ENCODE measurements around the gene CCDC85C.

The CCDC85C gene

GRCh38 chr14:99634443-99634842 is 30.4 kb upstream of the CCDC85C start:
- Histone ChIP-seq H3K9ac (ENCODE audit: insufficient read length) (no peak overlapping the region), H3K4me3 (no peak overlapping the region), H3K9me3 (ENCODE audit: low read depth, low read length) (no peaks in the 10 kb centered on the region), H3K27ac (0 out of 2 replicates have a peak overlapping the region, but pooled peaks have one; percentile 31), H3K36me3 (ENCODE audit: insufficient read depth, low read length) (no peaks in the 10 kb centered on the region)
- DNase-seq (ENCODE audit: low read depth, low spot score): no peak
- TF ChIP-seq EZH2 (IDR thresholded peaks at IDR 0.05) (no peak), POLR2AphosphoS5 (IDR thresholded peaks at IDR 0.05; ENCODE audit: borderline replicate concordance, low read depth, low read length) (no peak), FOXP2 (optimal IDR thresholded peaks at IDR 0.05; ENCODE audit: control extremely low read depth, extremely low read length, insufficient read depth) (no peak)

DNA sequence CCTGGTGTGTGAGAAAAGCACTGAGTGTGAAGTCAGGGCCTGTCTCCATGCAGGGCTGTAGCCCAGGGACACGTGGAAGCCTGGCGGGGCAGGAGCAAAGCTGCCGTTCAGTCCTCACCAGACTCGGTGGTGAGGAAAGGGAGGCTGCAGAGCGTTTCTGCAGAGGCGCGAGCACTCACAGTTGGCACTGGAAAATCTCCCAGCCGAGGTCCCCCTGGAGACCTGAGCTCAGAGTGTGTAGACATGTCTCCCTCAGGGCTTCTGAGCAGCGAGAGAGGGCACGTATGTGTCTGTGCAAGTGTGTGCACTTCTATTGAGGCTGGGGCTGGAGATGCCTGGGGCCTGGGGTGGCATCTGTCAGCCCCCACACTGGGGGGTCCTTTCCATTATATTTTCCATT is 29.9 kb upstream of the CCDC85C start:
- DNase-seq (ENCODE audit: low read depth, low spot score): no peak
- no peaks in the 10 kb centered on the region for H3K36me3 ChIP-seq (ENCODE audit: insufficient read depth, low read length)
- no peak overlapping the region for H3K27ac ChIP-seq
- H3K4me3 ChIP-seq: 0 out of 2 replicates have a peak overlapping the region, but pooled peaks have one; percentile 23
- H3K9me3 ChIP-seq (ENCODE audit: low read depth, low read length): no peaks in the 10 kb centered on the region
- no peak for TF ChIP-seq FOXP2 (optimal IDR thresholded peaks at IDR 0.05; ENCODE audit: control extremely low read depth, extremely low read length, insufficient read depth)
- no peak for TF ChIP-seq POLR2AphosphoS5 (IDR thresholded peaks at IDR 0.05; ENCODE audit: borderline replicate concordance, low read depth, low read length)
- no peak for TF ChIP-seq EZH2 (IDR thresholded peaks at IDR 0.05)
- H3K9ac ChIP-seq (ENCODE audit: insufficient read length): no peak overlapping the region

GRCh38 chr14:99633141-99633540 is 29.1 kb upstream of the CCDC85C start:
- TF ChIP-seq POLR2AphosphoS5 (IDR thresholded peaks at IDR 0.05; ENCODE audit: borderline replicate concordance, low read depth, low read length) (no peak), FOXP2 (optimal IDR thresholded peaks at IDR 0.05; ENCODE audit: control extremely low read depth, extremely low read length, insufficient read depth) (no peak), EZH2 (IDR thresholded peaks at IDR 0.05) (no peak)
- no peaks in the 10 kb centered on the region for H3K9me3 ChIP-seq (ENCODE audit: low read depth, low read length)
- H3K9ac ChIP-seq (ENCODE audit: insufficient read length): no peak overlapping the region
- H3K36me3 ChIP-seq (ENCODE audit: insufficient read depth, low read length): no peaks in the 10 kb centered on the region
- H3K27ac ChIP-seq: no peak overlapping the region
- no peak for DNase-seq (ENCODE audit: low read depth, low spot score)
- H3K4me3 ChIP-seq: no peak overlapping the region

- H3K27ac ChIP-seq: no peak overlapping the region
- H3K9ac ChIP-seq (ENCODE audit: insufficient read length): no peak overlapping the region
- H3K4me3 ChIP-seq: no peak overlapping the region
- H3K9me3 ChIP-seq (ENCODE audit: low read depth, low read length): no peaks in the 10 kb centered on the region
- no peak for DNase-seq (ENCODE audit: low read depth, low spot score)
- TF ChIP-seq EZH2 (IDR thresholded peaks at IDR 0.05) (no peak), POLR2AphosphoS5 (IDR thresholded peaks at IDR 0.05; ENCODE audit: borderline replicate concordance, low read depth, low read length) (no peak), FOXP2 (optimal IDR thresholded peaks at IDR 0.05; ENCODE audit: control extremely low read depth, extremely low read length, insufficient read depth) (no peak)
- H3K36me3 ChIP-seq (ENCODE audit: insufficient read depth, low read length): no peaks in the 10 kb centered on the region
These were observed 28.5 kb upstream of the CCDC85C start for GRCh38 chr14:99632410-99633035.

DNA sequence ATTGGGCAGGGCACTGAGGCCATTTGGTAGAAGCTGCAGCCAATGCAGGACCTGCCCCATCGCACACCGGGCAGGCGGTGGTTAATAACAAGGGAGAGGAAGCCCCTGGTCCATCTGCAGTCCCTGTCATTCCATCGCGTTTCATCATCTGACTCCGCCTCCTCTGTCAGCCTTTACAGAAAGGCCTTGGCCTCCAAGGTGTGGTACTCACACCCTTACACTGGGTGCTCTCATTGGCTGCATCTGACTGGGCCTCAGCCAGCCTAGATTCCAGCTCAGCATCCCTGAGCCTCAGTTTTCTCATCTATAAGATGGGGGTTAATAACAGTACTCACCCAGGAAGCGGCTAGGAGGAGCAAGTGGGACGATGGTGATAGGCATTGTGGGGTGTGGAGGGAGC is 26.2 kb upstream of the CCDC85C start:
- no peak overlapping the region for H3K4me3 ChIP-seq
- no peak for TF ChIP-seq POLR2AphosphoS5 (IDR thresholded peaks at IDR 0.05; ENCODE audit: borderline replicate concordance, low read depth, low read length)
- TF ChIP-seq EZH2 (IDR thresholded peaks at IDR 0.05): no peak
- no peak for TF ChIP-seq FOXP2 (optimal IDR thresholded peaks at IDR 0.05; ENCODE audit: control extremely low read depth, extremely low read length, insufficient read depth)
- no peak overlapping the region for H3K27ac ChIP-seq
- H3K9ac ChIP-seq (ENCODE audit: insufficient read length): no peak overlapping the region
- H3K9me3 ChIP-seq (ENCODE audit: low read depth, low read length): no peaks in the 10 kb centered on the region
- H3K36me3 ChIP-seq (ENCODE audit: insufficient read depth, low read length): no peaks in the 10 kb centered on the region
- DNase-seq (ENCODE audit: low read depth, low spot score): no peak

GRCh38 chr14:99628887-99629618 is 25.0 kb upstream of the CCDC85C start:
- Histone ChIP-seq H3K36me3 (ENCODE audit: insufficient read depth, low read length) (no peaks in the 10 kb centered on the region), H3K9ac (ENCODE audit: insufficient read length) (no peak overlapping the region), H3K4me3 (no peak overlapping the region), H3K27ac (no peak overlapping the region), H3K9me3 (ENCODE audit: low read depth, low read length) (no peaks in the 10 kb centered on the region)
- DNase-seq (ENCODE audit: low read depth, low spot score): no peak
- TF ChIP-seq EZH2 (IDR thresholded peaks at IDR 0.05) (no peak), POLR2AphosphoS5 (IDR thresholded peaks at IDR 0.05; ENCODE audit: borderline replicate concordance, low read depth, low read length) (no peak), FOXP2 (optimal IDR thresholded peaks at IDR 0.05; ENCODE audit: control extremely low read depth, extremely low read length, insufficient read depth) (peak; percentile 35)

DNA sequence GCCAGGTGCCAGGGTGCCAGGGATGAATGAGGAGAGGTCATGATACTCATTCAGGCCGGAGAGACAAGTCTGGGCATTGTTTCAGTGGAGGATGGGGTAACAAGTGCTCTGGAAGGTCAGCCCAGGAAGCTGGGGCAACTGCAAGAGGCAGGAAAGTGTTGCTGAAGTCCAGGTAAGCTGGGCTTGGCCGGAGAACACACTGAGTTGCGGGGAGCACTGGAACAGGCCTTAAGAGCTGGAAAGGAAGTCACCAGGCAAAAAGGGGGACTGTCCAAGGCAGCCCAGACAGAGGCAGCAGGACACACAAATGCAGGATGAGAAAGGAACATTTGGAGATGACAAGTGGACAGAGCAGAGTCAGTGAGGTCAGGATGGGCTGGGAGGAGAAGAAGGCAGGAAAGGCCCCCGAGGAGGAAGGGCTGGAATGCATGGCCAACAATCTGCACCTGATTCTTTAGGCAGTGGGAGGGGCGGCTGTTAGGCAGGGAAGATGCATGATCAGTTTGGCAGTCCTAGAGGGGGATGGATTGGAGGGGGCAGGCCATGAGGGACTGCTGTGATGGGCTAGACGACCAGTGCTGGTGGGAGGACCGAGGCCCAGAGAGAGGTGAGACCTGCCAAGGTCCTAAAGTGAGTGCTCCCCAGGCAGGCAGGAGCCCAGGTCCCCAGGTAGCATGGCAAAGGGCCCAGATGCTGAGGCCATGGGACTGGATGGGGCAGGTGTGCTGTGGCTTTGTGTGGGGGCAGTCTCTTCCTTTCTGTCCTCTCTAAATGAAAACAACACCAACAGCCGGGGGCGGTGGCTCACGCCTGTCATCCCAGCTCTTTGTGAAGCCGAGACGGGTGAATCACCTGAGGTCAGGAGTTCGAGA is 23.7 kb upstream of the CCDC85C start:
- DNase-seq (ENCODE audit: low read depth, low spot score): no peak
- Histone ChIP-seq H3K9ac (ENCODE audit: insufficient read length) (no peak overlapping the region), H3K27ac (no peak overlapping the region), H3K4me3 (no peak overlapping the region), H3K9me3 (ENCODE audit: low read depth, low read length) (no peaks in the 10 kb centered on the region), H3K36me3 (ENCODE audit: insufficient read depth, low read length) (no peaks in the 10 kb centered on the region)
- TF ChIP-seq POLR2AphosphoS5 (IDR thresholded peaks at IDR 0.05; ENCODE audit: borderline replicate concordance, low read depth, low read length) (no peak), EZH2 (IDR thresholded peaks at IDR 0.05) (no peak), FOXP2 (optimal IDR thresholded peaks at IDR 0.05; ENCODE audit: control extremely low read depth, extremely low read length, insufficient read depth) (no peak)

DNA sequence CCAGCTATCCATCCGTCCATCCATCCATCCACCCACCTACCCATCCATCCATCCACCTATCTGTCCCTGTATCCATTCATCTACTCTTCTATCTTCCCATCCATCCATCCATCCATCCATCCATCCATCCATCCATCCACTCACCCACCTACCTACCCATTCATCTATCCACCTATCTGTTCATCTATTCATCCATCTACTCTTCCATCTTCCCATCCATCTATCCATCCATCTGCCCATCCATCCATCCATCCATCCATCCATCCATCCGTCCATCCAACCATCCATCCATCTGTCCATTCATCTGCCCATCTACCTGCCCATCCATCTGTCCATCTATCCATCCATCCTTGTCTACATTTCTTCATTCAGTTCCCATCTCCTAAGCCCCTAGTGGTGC is 23.1 kb upstream of the CCDC85C start:
- DNase-seq (ENCODE audit: low read depth, low spot score): no peak
- Histone ChIP-seq H3K27ac (no peak overlapping the region), H3K9me3 (ENCODE audit: low read depth, low read length) (no peaks in the 10 kb centered on the region), H3K4me3 (no peak overlapping the region), H3K36me3 (ENCODE audit: insufficient read depth, low read length) (no peaks in the 10 kb centered on the region), H3K9ac (ENCODE audit: insufficient read length) (no peak overlapping the region)
- TF ChIP-seq EZH2 (IDR thresholded peaks at IDR 0.05): no peak
- no peak for TF ChIP-seq POLR2AphosphoS5 (IDR thresholded peaks at IDR 0.05; ENCODE audit: borderline replicate concordance, low read depth, low read length)
- TF ChIP-seq FOXP2 (optimal IDR thresholded peaks at IDR 0.05; ENCODE audit: control extremely low read depth, extremely low read length, insufficient read depth): no peak

All from SK-N-MC (cell line).